IPS-18a (cell line): ENCODE data around the gene ZFP36L2.

Source experiments
- H3K27ac ChIP-seq: one replicate; pipeline ENCODE4 v1.5.1; 2013; ENCODE audit warnings: low read length
- H3K27me3 ChIP-seq: one replicate; pipeline ENCODE4 v1.6.1; 2013; ENCODE audit warnings: mild to moderate bottlenecking, low read length; ENCODE audit not compliant: control insufficient read depth, insufficient read depth
- H3K36me3 ChIP-seq: one replicate; pipeline ENCODE4 v1.6.1; 2013; ENCODE audit warnings: low read depth, low read length; ENCODE audit not compliant: control insufficient read depth
- H3K4me1 ChIP-seq: one replicate; pipeline ENCODE4 v1.6.1; 2013; ENCODE audit warnings: low read depth, low read length; ENCODE audit not compliant: control insufficient read depth
- H3K4me3 ChIP-seq: one replicate; pipeline ENCODE4 v1.5.1; 2013; ENCODE audit warnings: low read length
- H3K9ac ChIP-seq: one replicate; pipeline ENCODE4 v1.6.1; 2013; ENCODE audit warnings: mild to moderate bottlenecking, low read length, moderate library complexity
- H3K9me3 ChIP-seq: one replicate; pipeline ENCODE4 v1.6.1; 2013; ENCODE audit warnings: low read depth, low read length; ENCODE audit not compliant: control insufficient read depth

Gene ZFP36L2

DNA sequence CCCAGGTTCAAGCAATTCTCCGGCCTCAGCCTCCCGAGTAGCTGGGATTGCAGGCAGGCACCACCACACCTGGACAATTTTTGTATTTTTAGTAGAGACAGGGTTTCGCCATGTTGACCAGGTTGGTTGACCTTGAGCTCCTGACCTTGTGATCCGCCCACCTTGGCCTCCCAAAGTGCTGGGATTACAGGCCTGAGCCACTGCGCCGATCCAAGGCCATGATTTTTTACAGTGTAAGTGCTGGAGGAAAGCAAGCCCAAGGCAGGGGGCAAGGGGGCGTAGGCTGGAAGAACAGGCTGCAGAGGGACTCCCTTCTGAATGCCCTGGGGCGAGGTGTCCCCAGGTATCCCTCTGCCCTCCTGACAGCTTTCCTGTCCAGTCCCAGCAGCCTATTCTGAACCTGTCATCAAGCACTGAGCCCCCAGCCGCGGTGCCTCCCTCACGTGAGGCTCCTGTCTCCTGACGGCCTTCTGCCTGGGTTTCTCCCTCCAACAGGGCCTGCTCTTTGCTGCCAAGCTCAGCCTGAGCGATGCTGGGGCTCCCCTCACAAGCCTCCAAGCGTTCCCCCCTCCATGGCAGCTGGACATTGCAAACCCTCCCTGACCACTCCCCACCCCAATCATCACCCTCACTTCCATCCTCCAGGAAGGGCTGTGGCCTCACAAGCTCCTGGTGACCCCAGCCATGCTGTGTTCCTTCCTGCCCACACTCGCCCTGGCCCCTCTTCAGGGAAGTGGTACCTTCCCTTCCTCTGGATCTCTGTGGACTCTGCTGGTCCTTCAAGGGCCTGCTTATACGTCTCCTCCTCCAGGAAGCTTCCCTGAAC, 37.6 kb downstream of the ZFP36L2 start:
- Histone ChIP-seq H3K9ac (no peak overlapping the region), H3K36me3 (no peaks in the 10 kb centered on the region), H3K9me3 (no peaks in the 10 kb centered on the region), H3K27me3 (no peaks in the 10 kb centered on the region), H3K4me3 (no peak overlapping the region), H3K4me1 (peaks cover 25% of the 10 kb centered on the region), H3K27ac (no peak overlapping the region)

DNA sequence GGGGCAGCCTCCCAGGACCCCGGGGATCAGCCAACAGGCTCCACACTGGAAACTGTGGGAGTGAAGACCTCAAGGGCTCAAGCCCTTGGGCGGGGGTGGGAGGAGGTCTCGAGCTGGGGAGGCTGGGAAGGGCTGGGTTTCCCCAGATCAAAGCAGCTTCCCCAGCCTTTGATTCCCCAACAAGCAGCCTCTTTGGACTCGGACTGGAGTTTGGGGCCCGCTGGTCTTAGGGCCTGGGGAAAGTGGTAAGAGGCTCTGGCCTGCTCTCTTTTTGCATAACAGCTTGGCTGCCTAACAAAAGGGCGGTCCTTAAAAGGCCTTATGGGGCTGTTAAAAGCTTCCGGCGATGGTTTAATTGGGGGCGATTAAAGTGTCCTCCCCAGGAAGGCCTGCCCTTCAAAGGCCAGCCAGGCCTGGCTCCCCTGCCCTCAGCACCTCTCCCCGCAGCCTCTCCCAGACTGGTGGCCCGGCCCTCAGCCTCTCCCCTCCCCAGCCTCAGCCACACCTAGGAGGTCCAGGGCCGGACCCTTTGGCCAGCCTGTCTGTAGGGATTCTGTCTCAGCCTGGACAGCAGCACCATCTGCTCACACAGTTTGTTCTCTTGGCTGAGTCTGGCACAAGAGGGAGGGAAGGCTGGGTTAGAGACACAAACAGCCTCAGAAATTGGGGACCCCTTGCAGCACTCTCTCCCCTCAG, 39.6 kb downstream of the ZFP36L2 start:
- H3K4me3 ChIP-seq, result no peak overlapping the region
- no peaks in the 10 kb centered on the region for H3K36me3 ChIP-seq
- H3K27ac ChIP-seq, result no peak overlapping the region
- H3K9me3 ChIP-seq, result no peaks in the 10 kb centered on the region
- H3K9ac ChIP-seq, result no peak overlapping the region
- H3K27me3 ChIP-seq, result no peaks in the 10 kb centered on the region
- peaks cover 27% of the 10 kb centered on the region for H3K4me1 ChIP-seq

GRCh38 chr2:43186321-43186678, 40.1 kb downstream of the ZFP36L2 start:
- no peaks in the 10 kb centered on the region for H3K36me3 ChIP-seq
- no peaks in the 10 kb centered on the region for H3K27me3 ChIP-seq
- peaks cover 29% of the 10 kb centered on the region for H3K4me1 ChIP-seq
- no peaks in the 10 kb centered on the region for H3K9me3 ChIP-seq
- no peak overlapping the region for H3K27ac ChIP-seq
- H3K4me3 ChIP-seq, result no peak overlapping the region
- H3K9ac ChIP-seq, result no peak overlapping the region

- H3K4me3 ChIP-seq, result no peak overlapping the region
- no peaks in the 10 kb centered on the region for H3K9me3 ChIP-seq
- no peak overlapping the region for H3K9ac ChIP-seq
- no peaks in the 10 kb centered on the region for H3K36me3 ChIP-seq
- H3K4me1 ChIP-seq, result peaks cover 41% of the 10 kb centered on the region
- no peak overlapping the region for H3K27ac ChIP-seq
- H3K27me3 ChIP-seq, result no peaks in the 10 kb centered on the region
Observed at GRCh38 chr2:43185146-43185545, 41.3 kb downstream of the ZFP36L2 start.

- no peak overlapping the region for H3K4me3 ChIP-seq
- H3K27me3 ChIP-seq, result no peaks in the 10 kb centered on the region
- H3K9ac ChIP-seq, result no peak overlapping the region
- H3K36me3 ChIP-seq, result no peaks in the 10 kb centered on the region
- no peaks in the 10 kb centered on the region for H3K9me3 ChIP-seq
- no peak overlapping the region for H3K27ac ChIP-seq
- peaks cover 45% of the 10 kb centered on the region for H3K4me1 ChIP-seq
Observed at GRCh38 chr2:43184339-43184895, 42.0 kb downstream of the ZFP36L2 start.

DNA sequence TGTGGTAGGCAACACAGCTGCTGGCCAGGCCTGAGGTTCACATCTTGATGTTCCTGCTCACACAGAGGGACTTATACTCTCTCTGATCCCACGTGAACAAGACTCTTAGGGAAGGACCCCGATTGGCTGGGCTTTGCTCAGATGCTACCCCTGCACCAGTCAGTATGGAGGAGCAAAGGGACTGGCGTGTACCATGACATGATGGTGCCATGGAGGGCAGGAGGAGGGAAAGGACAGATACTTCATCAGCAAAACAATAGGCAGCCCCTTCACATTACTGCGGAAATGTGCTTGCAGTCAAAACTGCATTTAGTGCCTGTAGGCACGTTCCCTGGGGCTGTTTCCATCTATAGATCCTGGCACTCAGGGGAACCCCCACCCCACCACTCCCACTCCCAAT, 42.7 kb downstream of the ZFP36L2 start:
- no peaks in the 10 kb centered on the region for H3K27me3 ChIP-seq
- H3K4me1 ChIP-seq, result peaks cover 52% of the 10 kb centered on the region
- H3K9ac ChIP-seq, result no peak overlapping the region
- H3K36me3 ChIP-seq, result no peaks in the 10 kb centered on the region
- no peaks in the 10 kb centered on the region for H3K9me3 ChIP-seq
- no peak overlapping the region for H3K4me3 ChIP-seq
- no peak overlapping the region for H3K27ac ChIP-seq

DNA sequence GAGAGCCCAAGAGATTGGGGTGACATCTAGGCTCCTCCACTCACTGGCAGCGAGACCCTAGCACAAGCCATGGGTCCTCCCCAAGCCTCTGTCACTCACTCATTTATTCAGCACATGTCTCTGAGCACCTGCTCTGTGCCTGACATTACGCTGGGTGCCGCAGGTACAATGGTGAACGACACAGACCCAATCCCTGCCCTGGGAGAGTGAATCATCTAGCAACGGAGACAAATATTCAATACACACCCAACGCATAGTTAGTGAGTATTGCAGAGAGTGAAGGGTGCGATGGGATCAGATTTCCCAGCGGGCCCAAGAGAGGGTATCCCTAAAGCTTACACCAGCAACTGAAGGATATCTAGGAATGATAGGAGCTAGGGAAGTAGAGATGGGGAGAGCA, 45.5 kb downstream of the ZFP36L2 start:
- peak overlapping the region; percentile 79 for H3K27ac ChIP-seq

GRCh38 chr2:43179942-43180341, 46.5 kb downstream of the ZFP36L2 start:
- Histone ChIP-seq H3K9ac (peak overlapping the region; percentile 21), H3K27me3 (no peaks in the 10 kb centered on the region), H3K36me3 (no peaks in the 10 kb centered on the region), H3K4me1 (peaks cover 46% of the 10 kb centered on the region), H3K27ac (peak overlapping the region; percentile 79), H3K4me3 (no peak overlapping the region), H3K9me3 (peaks cover 9% of the 10 kb centered on the region)

More for the DNA sequence above, 45.5 kb downstream of the ZFP36L2 start:
- Histone ChIP-seq H3K4me3 (no peak overlapping the region), H3K9ac (no peak overlapping the region), H3K4me1 (peaks cover 49% of the 10 kb centered on the region), H3K27me3 (no peaks in the 10 kb centered on the region), H3K36me3 (no peaks in the 10 kb centered on the region), H3K9me3 (no peaks in the 10 kb centered on the region)

GRCh38 chr2:43178602-43179542, 47.5 kb downstream of the ZFP36L2 start:
- Histone ChIP-seq H3K4me3 (peak overlapping the region; percentile 15), H3K9ac (peak overlapping the region; percentile 45), H3K27ac (peak overlapping the region; percentile 80), H3K9me3 (peaks cover 15% of the 10 kb centered on the region), H3K27me3 (no peaks in the 10 kb centered on the region), H3K4me1 (peaks cover 39% of the 10 kb centered on the region), H3K36me3 (no peaks in the 10 kb centered on the region)

DNA sequence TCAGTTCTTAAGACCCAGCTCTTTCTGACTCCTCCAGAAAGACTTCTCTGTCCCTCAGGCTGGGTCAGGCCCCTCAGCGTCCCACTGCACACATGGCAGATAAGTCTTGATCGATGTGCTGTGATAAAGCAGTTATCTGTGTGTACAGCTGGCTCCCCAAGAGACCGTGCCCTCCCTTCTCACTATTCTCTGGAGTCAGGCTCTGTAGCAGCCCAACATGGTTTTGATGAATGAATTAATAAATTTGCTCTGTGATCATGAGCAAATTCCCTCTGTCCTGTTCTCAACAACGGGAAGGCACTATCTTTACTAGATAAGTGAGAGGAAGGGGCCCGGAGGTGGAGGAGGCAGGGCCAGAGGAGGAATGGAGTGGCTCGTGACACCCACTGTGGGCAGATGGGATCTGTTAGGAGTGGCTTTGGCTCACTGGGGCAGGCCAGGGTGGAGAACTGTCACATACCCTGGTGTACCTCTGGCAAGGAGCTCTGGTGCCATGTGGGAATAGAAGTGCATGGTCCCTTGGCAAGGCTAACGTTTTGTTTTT, 48.3 kb downstream of the ZFP36L2 start:
- peak overlapping the region; percentile 80 for H3K27ac ChIP-seq
- peaks cover 15% of the 10 kb centered on the region for H3K9me3 ChIP-seq
- H3K4me3 ChIP-seq, result no peak overlapping the region
- H3K4me1 ChIP-seq, result peaks cover 36% of the 10 kb centered on the region
- no peaks in the 10 kb centered on the region for H3K36me3 ChIP-seq
- peak overlapping the region; percentile 45 for H3K9ac ChIP-seq
- H3K27me3 ChIP-seq, result no peaks in the 10 kb centered on the region

- Histone ChIP-seq H3K27me3 (no peaks in the 10 kb centered on the region), H3K36me3 (no peaks in the 10 kb centered on the region), H3K4me1 (peaks cover 35% of the 10 kb centered on the region), H3K9me3 (peaks cover 15% of the 10 kb centered on the region), H3K27ac (no peak overlapping the region), H3K9ac (no peak overlapping the region), H3K4me3 (no peak overlapping the region)
Observed at GRCh38 chr2:43176449-43176848, 50.0 kb downstream of the ZFP36L2 start.
